Measurements from ENCODE around the gene CRYZL1.
"Not testable (repeated sequence)": the region's sequence is repeated elsewhere in the genome, so short reads cannot be mapped to it uniquely, and the experiment has no call there.

CRYZL1 gene

DNA sequence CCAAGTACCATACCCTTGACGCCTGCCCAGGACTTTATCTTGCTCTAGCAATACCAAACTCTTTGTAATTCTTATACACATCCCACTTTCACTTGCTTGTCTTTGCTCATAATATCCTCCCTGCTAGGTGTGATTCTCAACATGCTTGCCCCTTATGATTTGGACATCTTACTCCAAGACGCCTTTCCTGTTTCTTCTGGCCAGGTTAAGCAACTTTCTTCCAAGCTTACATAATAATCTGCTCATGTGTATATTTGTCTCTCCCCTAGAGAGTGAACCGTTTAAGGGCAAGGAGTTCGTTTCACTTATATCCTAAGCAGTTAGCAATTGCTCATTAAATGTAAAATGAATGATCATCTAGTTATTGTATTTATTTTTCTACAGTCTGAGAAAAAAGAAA lies 21.8 kb downstream of the CRYZL1 start:
- DNase-seq: no peak

DNA sequence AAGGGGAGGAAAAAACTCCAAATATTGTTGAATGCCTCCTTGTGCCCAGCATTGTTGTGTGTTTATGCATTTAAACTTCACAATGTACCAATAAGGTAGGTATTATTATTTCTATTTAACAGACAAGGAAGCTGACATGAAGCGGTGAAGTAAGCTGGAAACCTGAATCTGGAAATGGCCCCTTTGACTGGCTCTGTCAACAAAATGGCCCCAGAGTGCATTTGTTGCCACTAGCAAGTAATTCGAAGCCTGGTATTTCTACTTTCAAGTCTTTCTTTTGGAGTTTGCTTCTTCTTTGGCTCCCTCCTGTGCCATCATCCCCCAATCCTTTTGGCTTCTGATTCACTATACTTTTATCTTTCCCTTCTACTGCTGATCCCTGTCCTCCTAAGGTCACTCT lies 23.1 kb downstream of the CRYZL1 start:
- DNase-seq: no peak

DNA sequence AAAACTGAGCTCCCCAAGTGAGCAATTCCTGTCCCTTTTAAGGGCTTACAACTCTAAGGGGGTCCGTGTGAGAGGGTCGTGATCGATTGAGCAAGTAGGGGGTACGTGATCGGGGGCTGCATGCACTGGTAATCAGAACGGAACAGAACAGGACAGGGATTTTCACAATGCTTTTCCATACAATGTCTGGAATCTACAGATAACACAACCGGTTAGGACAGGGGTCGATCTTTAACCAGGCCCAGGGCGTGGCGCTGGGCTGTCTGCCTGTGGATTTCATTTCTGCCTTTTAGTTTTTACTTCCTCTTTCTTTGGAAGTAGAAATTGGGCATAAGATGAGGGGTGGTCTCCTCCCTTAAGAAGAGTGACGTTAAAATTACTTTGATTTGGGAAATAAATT lies 24.0 kb downstream of the CRYZL1 start:
- peak; percentile 60 for DNase-seq

DNA sequence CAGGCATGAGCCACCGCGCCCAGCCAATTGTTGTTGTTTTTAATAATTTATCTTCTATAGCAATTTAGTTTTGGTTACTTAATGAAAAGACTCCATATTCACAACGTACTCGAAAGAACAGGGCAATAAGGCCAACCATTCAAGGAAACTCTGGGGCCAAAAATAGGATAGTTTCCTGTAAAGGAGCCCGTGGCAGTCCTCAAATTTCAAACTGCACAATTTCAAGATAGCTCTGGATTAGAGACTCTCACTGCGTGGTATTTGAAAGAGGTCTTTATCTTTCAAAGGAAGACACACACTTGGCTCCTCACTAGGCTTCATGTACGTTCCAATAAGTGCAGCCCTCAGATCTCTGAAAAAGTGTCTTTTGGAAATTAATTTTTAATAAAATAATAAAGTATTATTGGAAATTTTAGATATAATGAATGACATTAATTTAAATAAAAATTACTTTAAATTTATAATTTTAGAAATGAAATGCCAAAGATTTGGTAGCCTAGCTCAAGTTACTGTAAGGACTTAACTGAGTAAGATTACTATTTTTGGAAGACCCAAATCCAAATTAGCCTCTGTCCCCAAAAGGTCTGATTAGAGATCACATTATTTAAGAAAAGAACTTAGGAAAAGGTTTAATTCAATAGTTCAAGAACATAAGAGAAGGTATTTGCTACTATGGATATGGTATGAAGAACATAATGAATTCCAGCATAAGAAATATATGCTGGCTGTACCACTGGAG lies 30.4 kb downstream of the CRYZL1 start:
- no peak for DNase-seq

DNA sequence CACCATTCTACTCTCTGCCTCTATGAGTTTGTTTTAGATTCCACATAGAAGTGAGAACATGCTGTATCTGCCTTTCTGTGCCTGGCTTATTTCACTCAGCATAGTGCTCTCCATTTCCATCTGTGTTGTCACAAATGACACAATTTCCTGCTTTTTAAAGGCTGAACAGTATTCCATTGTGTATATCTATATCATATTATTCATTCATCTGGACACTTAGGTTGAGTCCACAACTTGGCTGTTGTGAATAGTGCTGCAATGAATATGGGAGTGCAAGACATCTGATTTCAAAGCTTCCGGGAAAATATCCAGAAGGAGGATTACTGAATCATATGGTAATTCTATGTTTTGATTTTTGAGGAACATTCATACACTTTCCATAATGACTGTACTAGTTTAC lies 33.0 kb downstream of the CRYZL1 start:
- no peak for DNase-seq

DNA sequence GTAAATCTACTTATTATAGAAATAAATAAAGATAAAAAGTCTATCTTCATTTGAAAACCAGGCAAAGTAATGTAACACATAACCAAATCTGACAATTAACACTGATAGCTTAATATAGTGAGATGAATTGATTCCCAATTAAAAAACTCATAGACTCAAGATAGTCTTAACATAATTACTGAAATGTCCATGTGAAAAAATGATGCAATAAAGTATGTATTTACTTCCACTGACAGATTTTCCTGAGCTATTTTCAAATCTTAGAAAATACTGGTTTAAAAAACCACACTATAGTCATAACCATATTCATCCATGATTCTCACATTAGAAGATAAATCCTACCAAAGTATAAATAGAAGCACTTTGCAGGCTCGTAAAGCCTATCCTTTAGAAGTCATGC lies 43.5 kb downstream of the CRYZL1 start:
- no peak for DNase-seq

DNA sequence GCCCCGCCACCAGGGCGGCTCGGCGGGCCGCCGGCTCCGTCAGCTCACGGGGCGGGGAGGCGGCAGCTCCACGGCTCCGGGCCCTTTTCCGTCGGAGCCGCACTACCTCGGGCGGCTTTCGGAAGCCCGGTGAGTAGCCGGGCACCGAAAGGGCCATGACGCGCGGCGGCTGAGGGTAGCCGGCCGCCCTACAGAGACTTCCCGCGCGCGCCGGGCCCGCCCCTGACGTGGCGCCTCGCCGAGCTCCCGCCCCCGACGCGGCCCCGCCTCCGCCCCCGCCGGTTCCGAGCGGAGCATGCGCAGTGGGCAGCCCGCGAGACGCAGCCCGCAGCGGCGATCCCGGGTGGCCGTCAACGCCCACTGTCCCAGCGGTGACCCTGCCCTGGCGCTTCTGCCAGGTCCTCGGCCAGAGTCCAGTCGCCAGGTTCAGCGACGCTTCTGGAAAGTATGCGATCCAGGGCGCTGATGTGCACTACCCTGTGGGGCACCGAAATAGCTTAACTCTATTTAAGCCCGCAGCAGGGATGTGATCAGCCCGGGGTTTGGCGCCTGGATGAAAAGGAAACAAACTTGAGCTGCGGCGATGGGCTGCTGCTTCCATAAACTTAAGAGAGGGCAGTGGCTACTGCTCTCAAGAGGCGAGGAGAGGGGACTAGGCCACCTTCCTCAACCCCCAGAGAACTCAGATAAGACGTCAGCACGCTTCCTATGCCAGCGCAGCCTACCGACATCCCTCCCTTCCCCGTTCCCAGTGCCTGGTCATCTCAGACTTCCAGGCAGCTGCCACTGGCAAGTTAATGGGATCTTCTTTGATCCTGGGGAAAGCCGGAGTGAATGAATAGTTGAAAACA lies 52.8 kb downstream of the CRYZL1 start, which contains the start of gene DONSON:
Gene DONSON, minus strand, starts transcription at position 200 of the 851 bp plus-strand sequence. Its CDS starts 43 bp downstream, at position 157.
- peak; percentile 93 for DNase-seq

DNA sequence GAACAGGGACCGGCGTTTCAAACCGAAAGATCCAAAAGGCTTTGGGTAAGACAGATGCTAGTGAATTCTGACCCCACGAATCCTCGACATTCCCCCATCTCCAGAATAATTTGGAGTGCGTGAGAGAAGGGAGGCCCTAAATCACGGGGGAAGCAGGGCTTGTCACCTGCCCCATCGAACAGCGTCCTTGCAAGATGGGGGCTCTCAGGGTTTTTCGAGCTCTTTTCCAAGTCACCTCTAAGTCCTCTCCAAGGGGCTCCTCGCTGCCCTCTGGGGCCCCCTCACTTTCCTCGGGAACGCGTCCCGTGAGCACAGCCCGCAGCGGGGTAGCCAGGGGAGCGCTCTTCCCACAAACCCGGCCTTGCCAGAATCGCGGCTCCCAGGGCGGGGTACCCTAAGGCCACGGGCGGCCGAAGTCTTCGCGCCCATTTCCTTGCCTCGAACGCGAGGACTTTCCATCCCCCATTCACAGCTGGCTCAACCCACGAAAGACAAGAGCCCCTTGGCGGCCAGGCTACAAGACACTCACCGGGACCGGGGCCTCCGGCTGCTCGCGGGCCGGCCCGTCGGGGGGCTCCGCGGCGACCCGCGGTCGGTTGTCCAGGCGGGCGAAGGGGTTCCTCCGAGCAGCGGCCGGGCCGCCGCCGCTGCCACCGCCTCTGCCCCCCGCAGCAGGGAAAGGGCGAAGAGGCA lies 53.6 kb downstream of the CRYZL1 start:
- peak; percentile 76 for DNase-seq

DNA sequence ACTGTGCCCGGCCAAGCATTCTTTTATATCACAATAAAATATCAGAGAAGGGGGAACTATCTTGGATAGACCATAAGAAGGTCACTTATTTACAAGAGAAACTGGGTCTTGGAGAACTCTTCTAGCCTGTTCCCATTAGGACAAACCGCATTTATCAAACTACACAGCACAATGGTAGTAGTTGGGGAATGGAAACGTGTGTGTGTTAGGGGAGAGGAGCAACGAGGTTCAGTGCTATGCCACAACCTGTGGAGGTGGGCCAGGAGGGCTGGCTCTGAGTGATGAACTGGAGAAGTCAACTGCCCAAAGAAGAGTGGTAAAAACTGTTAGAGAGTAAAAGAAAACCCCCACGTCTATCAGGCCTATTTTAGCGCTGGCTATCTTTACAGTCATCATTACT lies 54.6 kb downstream of the CRYZL1 start:
- no peak for DNase-seq

DNA sequence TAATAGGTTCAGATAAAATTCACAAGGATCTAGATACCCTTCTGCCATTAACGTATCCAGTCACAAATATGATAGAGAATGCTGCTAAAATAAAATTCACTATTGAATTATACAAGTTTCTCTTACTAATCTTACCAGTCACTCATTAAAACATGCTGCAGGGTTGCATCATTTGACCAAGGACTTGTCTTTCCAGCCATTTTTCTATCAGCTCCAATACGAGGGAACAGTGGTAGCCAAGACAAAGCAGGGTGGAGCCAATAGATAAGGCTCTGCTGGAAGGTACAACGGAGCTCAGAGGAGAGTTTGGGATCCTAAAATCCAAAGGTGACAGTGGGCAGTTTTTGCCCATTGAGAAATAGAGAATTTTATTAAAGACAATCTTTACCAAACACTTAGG lies 57.1 kb downstream of the CRYZL1 start:
- peak; percentile 19 for DNase-seq

DNA sequence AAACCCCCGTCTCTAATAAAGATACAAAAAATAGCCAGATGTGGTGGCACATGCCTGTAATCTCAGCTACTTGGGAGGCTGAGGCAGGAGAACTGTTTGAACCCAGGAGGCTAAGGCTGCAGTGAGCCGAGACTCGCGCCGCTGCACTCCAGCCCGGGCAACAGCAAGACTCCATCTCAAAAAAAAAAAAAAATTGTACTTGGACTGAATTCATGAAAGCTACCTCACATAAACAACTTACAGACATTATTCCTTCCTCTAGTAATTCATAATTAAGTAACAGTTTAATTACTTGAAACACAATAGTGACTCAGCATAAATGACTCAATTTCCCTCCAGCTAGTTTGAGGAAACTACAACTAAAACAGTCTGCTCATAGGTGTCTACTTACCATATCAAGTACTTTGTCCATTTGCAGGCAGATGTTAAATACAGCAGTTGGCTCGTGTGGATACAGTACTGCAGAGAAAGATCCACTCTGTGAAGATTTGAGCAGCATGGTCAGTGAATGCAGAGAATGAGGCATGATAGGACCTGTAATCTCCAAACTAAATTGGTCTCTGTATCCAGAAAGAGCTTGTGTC lies 62.5 kb downstream of the CRYZL1 start:
- peak; percentile 42 for DNase-seq

DNA sequence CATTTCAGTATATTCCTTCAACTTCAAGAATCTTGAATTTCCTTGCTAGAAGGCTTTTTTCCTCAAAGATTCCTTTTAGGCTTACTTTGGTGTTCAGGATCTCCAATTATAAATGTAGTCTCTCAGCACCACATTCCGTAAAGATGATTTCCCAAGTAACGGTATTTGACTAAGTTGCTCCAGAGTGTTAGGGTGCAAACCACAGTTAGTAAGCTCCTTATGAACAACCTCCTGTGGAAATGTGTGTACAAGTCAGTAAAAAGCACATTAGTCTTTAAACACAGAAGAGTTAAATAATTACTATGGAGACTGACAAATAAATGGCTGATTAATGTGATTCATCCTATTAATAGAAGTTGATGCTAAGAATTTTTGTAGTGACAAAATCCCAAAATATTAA lies 63.3 kb downstream of the CRYZL1 start:
- DNase-seq: no peak

DNA sequence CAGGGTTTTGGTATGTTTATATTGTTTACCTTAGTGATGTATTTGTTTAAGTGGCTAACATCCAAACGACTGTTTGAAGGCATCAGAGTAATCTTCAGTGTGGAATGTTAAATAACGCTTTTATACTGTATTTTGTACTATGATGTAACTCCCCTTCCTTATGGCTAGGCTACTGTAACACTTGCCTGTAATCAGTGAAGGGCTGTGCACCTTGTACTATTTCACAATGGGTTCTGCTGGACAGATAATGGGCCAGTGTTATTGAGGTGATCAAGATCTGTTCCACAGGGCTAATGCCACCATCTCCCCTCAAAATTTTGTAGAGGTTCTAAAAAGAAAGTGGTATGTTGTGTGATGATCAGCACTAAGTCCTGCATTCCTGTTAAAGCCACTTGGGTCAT lies 64.8 kb downstream of the CRYZL1 start:
- not testable (repeated sequence) for DNase-seq

DNA sequence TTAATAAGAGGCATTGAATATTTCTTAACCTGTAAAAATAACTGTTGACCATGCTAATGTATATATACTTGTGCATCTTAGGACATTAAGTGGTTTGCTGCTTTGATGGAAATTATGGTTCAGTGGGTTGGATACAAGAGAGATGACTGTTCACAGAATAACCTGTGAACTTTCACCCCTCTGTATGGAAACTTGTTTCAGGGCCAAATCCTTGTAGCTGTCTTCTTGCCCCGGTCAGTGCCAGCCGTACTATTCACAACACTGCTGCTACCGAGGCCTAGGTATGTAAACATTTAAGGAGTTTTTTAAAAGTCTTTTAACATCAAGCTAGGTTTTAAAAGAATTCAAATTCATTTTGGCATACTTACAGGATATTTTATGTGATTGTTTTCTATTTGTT lies 69.2 kb downstream of the CRYZL1 start:
- DNase-seq: no peak

DNA sequence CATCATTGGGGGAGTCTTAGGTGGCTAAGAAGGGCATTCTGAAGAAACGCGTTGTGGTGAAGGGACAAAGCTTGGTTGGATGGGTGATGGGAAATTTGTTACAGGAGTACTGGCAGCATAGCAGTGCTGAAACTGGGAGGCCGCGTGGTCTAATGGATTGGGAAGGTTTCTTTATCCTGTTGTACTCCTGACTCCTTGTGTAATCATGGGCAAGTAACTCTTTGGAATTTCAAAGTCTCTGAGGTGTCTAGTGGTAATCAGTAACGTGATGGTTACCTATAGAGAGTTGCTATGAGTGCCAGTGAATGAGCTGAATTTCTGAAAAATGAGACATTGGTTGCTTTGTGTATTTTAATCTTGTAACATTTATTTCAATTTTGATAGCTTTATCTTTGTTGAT lies 71.5 kb downstream of the CRYZL1 start:
- DNase-seq: no peak

DNA sequence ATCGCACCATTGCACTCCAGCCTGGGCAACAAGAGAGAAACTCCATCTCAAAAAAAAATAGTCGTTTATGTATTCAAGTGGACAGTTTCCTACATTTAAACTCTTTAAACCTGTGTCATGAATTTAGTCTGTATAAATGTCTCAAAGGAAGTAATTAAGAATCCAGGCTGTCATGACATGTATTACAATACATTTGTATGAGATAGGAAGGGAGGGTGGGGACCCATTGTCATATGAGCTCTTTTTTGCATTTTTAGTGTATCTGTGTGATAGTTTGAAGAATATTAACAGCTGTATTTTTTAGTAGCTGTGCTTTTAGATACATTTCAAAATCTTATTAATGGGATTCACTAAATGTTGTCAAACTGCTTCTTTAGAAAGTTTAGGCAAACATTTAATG lies 73.1 kb downstream of the CRYZL1 start:
- no peak for DNase-seq

DNA sequence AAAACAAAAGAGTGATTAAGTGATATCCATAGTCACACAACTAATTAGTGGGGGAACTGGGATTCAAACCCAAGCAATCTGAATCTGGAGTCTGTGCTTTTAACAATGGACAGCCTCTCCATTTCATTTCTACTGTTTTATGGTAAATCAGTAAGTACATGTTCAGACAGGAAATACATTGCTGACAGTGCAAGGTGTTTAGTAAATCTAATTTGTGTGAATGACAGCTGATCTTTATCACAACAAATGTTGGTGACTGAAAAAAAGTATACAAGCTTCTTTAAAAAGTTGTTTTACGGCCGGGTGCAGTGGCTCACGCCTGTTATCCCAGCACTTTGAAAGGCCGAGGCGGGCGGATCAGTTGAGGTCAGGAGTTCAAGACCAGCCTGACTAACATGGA lies 73.6 kb downstream of the CRYZL1 start:
- no peak for DNase-seq

DNA sequence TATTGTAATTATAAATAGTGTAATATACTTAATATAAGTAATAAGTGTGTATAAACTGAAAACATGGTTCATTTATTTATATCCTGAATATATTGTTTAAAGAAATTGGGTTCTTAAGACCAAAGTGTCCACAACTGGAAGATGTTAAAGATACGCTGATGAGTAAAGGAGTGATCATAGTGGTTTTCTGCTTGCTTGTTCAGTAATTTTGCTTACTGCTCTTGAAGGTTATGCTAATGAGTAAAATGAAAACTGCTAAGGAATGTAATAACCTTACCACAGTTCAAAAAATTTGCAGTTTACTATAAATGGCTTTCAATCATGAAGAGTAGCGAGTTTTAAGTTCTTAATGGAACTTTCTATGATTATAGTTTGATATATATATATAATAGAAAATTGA lies 75.0 kb downstream of the CRYZL1 start:
- no peak for DNase-seq

DNA sequence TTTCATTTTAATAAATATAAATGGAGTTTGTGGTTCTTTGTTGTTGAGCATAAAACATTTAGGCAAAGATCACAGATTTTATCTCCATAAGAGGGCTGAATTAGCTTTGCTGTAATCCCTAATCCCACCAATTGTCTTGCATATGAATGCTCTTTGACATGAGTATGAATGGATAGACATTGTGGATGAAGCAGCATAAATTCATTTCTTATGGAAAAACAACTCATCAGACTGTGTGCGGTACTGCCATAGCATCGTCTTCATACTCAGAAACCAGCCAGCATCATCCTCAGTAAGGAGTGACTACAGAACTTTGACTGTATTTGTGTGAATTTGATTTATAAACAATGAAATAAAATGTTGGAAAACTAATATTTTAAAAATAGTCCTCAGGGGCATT lies 79.2 kb downstream of the CRYZL1 start:
- DNase-seq: no peak

DNA sequence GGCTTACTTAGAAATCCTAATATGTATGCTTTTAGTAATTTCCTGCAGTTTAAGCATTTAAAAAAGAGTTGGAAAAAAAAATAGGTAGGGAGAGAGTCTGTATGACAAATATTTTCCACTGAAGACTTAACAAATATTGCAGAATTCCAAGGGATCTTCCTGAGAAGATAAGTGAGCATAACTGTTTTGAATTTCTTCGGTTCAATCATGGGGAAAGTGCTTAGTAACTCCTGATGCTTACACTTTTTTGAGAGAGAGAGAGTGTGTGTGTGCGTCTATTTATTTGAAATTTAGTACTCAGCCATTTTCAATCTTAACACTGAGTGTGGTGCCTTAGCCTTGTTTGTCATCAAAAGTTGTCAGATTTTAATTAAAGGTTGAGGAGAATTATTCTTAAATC lies 80.2 kb downstream of the CRYZL1 start:
- no peak for DNase-seq

DNA sequence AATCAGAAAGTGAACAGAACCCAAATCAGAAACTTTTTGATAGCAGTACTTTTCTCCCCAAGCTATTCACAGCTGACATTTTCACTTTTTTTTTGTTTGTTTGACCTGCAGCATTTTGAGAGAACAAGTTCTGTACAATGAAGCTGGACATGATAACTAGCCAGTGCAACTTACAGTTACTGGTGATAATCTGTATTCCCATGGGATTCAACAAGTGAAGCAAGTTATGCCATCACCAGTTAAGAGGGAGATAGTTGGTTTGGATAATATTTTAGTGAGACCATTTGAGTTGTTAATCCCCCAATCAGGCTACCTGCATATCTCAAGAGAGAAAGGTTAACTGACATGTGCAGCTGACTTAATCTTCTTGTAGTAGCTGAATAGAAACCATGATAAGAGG lies 80.6 kb downstream of the CRYZL1 start:
- no peak for DNase-seq

DNA sequence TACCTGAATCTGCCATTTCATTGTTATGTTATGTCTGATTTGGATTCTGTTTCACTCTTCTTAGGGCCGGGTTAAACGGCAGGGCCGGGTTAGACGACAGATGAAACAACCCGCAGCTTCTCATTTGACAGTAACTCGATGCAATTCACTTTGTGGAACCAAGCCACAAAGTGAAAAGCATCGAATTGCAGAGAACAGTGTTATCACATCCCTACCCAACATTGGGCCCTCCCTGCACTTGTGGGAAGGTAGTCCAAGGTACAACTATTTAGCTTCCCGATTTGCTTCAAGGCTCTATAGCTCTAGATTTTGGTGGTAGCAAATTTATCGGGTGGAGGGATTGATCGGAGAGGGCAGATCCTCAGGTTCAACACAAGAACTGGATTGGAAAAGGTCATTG lies 81.7 kb downstream of the CRYZL1 start:
- no peak for DNase-seq

DNA sequence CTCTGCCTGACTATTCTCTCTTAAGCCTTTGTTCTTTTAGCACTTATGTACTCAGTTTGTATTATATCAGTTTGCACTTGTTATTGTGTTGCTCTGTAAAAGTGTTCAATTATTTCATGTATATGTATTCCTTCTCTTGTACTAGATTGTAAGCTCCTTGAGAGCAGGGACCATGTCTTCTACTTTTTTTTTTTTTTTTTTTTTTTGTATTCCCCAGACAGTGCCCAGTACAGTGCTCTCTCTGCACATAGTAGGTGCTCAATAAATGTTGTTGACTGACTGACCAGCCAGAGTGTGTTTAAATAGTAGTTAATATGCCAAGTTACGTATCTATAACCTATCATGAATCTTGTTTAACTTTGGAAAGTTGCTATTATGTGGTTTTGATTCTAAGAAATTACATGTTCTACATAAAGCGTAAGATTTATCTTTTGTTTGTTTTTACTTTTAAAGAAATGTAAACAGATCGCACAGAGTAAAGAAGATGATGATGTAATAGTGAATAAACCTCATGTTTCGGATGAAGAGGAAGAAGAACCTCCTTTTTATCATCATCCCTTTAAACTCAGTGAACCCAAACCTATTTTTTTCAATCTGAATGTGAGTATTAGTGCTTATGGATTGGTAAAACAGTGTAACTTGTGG lies 82.6 kb downstream of the CRYZL1 start:
- no peak for DNase-seq
